GM12875 (cell line): ENCODE results near the gene NDFIP1.

ENCODE experiments used
- H3K4me3 ChIP-seq: one replicate; pipeline ENCODE4 v1.5.1; 2011; ENCODE audit warnings: low read depth, low read length, control low read depth
- TF ChIP-seq, protein P1 (sequence below): IDR thresholded peaks from 2 replicates; pipeline ENCODE4 v1.5.1; 2011; ENCODE audit warnings: low read depth, mild to moderate bottlenecking, control low read depth, inconsistent platforms, low read length, moderate library complexity, borderline replicate concordance; ENCODE audit not compliant: insufficient read depth

Gene NDFIP1

DNA sequence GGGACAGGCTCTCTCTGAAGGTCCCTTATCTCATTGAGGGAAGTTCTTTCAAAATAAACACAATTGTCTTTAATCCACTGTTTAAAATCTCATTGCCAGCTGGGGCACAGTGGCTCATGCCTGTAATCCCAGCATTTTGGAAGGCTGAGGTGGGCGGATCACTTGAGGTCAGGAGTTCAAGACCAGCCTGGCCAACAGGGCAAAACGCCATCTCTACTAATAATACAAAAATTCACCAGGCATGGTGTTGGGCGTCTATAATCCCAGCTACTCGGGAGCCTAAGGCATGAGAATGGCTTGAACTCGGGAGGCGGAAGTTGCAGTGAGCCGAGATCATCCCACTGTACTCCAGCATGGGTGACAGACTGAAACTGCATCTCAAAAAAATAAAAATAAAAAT is 8.3 kb upstream of the NDFIP1 start:
- H3K4me3 ChIP-seq: no peak overlapping the region
- TF ChIP-seq, protein P1, sequence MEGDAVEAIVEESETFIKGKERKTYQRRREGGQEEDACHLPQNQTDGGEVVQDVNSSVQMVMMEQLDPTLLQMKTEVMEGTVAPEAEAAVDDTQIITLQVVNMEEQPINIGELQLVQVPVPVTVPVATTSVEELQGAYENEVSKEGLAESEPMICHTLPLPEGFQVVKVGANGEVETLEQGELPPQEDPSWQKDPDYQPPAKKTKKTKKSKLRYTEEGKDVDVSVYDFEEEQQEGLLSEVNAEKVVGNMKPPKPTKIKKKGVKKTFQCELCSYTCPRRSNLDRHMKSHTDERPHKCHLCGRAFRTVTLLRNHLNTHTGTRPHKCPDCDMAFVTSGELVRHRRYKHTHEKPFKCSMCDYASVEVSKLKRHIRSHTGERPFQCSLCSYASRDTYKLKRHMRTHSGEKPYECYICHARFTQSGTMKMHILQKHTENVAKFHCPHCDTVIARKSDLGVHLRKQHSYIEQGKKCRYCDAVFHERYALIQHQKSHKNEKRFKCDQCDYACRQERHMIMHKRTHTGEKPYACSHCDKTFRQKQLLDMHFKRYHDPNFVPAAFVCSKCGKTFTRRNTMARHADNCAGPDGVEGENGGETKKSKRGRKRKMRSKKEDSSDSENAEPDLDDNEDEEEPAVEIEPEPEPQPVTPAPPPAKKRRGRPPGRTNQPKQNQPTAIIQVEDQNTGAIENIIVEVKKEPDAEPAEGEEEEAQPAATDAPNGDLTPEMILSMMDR: no peak

DNA sequence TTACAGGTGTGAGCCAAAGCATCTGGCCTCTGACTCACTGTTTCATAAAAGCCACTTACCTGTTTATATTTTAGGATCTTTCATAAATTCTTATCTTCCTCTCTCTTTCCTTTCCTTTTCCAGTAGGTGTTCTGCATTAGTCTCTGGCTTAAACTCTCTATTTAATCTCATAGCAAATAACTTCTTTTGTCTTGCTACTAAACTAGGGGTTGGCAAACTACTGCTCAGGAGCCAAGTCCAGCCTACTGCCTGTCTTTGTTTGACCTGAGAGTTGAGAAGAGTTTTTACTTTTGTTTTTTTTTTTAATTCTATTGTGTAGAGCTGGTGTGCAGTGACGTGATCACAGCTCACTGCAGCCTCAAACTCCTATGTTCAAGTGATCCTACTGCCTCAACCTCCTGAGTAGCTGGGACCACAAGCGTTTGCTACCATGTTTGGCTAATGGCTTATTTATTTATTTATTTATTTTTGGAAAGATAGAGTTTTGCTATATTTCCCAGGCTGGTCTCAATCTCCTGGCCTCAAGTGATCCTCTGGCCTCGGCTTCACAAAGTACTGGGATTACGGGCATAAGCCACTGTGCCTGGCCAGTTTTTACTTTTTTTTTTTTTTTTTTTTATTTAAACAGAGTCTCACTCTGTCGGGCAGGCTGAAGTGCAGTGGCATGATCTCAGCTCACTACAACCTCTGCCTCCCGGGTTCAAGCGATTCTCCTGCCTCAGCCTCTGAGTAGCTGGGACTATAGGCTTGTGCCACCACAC is 5.4 kb upstream of the NDFIP1 start:
- TF ChIP-seq, protein P1: no peak
- no peak overlapping the region for H3K4me3 ChIP-seq

DNA sequence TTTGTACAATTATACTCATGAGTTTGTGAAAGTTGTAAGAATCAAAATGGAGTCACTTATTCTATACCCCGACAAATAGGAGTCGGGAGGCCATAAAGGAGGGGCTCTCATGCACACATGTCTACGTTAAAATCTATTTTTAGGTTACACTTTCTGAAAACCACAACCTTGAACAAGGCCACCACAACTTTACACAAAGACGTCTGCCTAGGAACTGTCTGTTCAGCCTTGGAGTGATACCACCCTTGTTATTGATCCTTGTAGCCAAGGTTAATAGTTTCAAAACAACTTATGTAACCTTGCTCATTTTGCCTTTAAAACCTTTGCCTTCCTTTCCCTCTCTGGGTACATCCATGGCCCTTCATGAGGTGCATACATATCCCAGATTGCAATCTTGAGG is 4.1 kb upstream of the NDFIP1 start:
- TF ChIP-seq, protein P1: no peak
- H3K4me3 ChIP-seq: no peak overlapping the region

DNA sequence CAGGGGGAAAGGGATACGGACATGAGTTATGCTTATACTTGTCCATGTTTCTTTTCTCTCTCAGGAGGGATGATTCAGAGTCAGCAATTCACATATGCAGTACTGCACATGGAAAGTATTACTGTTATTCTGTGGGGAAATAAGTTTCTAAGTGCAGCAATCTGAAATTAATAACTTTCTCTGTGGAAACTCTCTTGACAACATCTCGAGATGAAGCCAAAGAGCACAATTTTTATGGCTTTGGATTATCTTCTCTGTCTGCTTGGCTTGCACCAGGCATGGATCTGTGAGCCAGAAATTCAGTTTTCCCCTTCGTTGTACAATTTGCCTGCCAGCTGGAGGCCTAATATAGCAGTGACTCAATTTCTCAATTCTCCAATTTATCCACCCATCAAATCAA is 2.5 kb upstream of the NDFIP1 start:
- TF ChIP-seq, protein P1: no peak

DNA sequence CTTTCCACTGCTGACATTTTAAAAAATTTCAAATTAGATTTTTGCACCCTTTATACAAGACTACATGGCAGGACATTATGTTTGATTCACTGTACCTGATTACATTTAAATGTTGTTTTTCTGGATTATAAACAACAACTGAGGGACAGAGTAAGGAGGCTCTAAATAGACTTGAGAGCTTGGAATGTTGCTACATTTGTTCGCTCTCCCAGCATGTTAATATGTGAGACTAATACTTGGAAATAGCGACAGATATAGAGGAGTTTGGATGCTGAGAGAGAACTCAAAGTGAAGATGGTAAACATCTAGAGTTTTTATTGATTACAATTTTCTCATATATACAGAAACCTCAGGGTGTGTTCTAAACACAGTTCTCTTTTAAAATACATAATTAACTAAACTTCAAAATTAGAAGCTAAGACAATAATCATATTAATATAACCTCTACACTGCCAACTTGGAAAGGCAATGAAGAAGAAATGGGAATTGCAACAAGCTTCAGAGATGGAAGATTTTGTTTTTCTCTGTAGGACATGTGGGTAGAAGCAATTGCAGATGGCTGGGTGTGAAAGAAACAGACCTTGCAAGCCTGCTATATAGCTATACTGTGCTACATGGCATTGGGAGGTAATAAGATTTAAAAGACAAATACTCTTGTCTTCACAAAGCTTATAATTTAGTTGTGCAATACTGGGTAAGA is 1.4 kb upstream of the NDFIP1 start:
- TF ChIP-seq, protein P1: no peak
- no peak overlapping the region for H3K4me3 ChIP-seq

More for the DNA sequence above, 2.5 kb upstream of the NDFIP1 start:
- no peak overlapping the region for H3K4me3 ChIP-seq

DNA sequence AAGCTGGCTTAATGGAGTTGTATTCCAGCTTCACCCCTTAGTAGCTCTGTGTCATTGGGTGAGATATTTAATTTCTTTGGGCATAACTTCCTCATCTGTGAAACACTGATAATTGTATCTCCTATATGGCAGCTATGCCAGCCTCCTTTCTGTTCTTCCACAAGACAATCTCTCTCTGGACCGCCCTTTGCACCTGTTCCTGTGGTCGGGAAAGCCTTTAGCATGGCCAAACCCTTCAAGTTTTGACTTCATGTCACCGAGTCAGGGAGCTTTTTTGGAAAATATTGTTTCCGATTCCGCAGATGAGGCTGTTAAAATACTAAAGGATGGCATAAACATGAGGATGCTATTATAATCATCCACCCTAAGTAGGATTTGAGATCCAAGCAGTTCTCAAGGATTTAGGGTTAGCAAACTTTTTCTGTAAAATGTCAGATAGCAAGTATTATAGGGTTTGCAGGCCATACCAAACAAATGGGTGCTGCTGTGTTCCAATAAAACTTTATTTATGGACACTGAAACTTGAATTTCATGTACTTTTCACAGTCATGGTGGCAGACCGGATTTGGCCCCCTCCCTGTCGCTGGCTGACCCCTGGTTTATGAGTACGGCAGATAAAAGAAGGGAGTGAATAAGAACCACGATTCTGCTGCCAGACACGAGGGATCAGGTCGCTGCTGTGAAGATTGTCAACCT is 695 bp upstream of the NDFIP1 start:
- no peak overlapping the region for H3K4me3 ChIP-seq
- TF ChIP-seq, protein P1: no peak
